ENCODE results near the gene RAVER2.

The RAVER2 gene

GRCh38 chr1:64846573-64847430 lies 101.9 kb downstream of the RAVER2 start:
- DNase-seq (ENCODE audit: low read depth, low spot score), result no peak

GRCh38 chr1:64847666-64848065 lies 102.8 kb downstream of the RAVER2 start:
- DNase-seq (ENCODE audit: low read depth, low spot score), result no peak

GRCh38 chr1:64848136-64848535 lies 103.3 kb downstream of the RAVER2 start:
- DNase-seq (ENCODE audit: low read depth, low spot score), result no peak

- DNase-seq (ENCODE audit: low read depth, low spot score), result no peak
Observed at GRCh38 chr1:64848803-64849202, 103.9 kb downstream of the RAVER2 start.

- no peak for DNase-seq (ENCODE audit: low read depth, low spot score)
Observed at GRCh38 chr1:64849942-64850341, 105.1 kb downstream of the RAVER2 start.

- DNase-seq (ENCODE audit: low read depth, low spot score), result no peak
Observed at GRCh38 chr1:64850846-64851245, 106.0 kb downstream of the RAVER2 start.

- DNase-seq (ENCODE audit: low read depth, low spot score), result no peak
Observed at GRCh38 chr1:64851664-64852063, 106.8 kb downstream of the RAVER2 start.

GRCh38 chr1:64854674-64855073 lies 109.8 kb downstream of the RAVER2 start:
- no peak for DNase-seq (ENCODE audit: low read depth, low spot score)

GRCh38 chr1:64855557-64855956 lies 110.7 kb downstream of the RAVER2 start:
- DNase-seq (ENCODE audit: low read depth, low spot score), result no peak

- DNase-seq (ENCODE audit: low read depth, low spot score), result no peak
Observed at GRCh38 chr1:64856553-64856952, 111.7 kb downstream of the RAVER2 start.

GRCh38 chr1:64857347-64857746 lies 112.5 kb downstream of the RAVER2 start:
- DNase-seq (ENCODE audit: low read depth, low spot score), result no peak

GRCh38 chr1:64861611-64862010 lies 116.7 kb downstream of the RAVER2 start:
- DNase-seq (ENCODE audit: low read depth, low spot score), result no peak

- DNase-seq (ENCODE audit: low read depth, low spot score), result no peak
Observed at GRCh38 chr1:64864018-64864940, 119.4 kb downstream of the RAVER2 start.

- DNase-seq (ENCODE audit: low read depth, low spot score), result no peak
Observed at GRCh38 chr1:64865105-64865757, 120.4 kb downstream of the RAVER2 start.

GRCh38 chr1:64866689-64867088 lies 121.8 kb downstream of the RAVER2 start:
- no peak for DNase-seq (ENCODE audit: low read depth, low spot score)

- DNase-seq (ENCODE audit: low read depth, low spot score), result no peak
Observed at GRCh38 chr1:64867266-64867665, 122.4 kb downstream of the RAVER2 start.

GRCh38 chr1:64871256-64871655 lies 126.4 kb downstream of the RAVER2 start:
- DNase-seq (ENCODE audit: low read depth, low spot score), result no peak

- DNase-seq (ENCODE audit: low read depth, low spot score), result no peak
Observed at GRCh38 chr1:64872067-64872466, 127.2 kb downstream of the RAVER2 start.

- DNase-seq (ENCODE audit: low read depth, low spot score), result no peak
Observed at GRCh38 chr1:64873576-64873975, 128.7 kb downstream of the RAVER2 start.

GRCh38 chr1:64874666-64875065 lies 129.8 kb downstream of the RAVER2 start:
- DNase-seq (ENCODE audit: low read depth, low spot score), result no peak

- DNase-seq (ENCODE audit: low read depth, low spot score), result no peak
Observed at GRCh38 chr1:64875101-64875500, 130.2 kb downstream of the RAVER2 start.

- no peak for DNase-seq (ENCODE audit: low read depth, low spot score)
Observed at GRCh38 chr1:64875606-64876005, 130.7 kb downstream of the RAVER2 start.
